HG03460 (cell line): Measurements from ENCODE around the gene XIRP1.
A peak's percentile ranks its signal among the peaks of the same experiment; 100 is the strongest.
"Not testable (repeated sequence)": the region's sequence is repeated elsewhere in the genome, so short reads cannot be mapped to it uniquely, and the experiment has no call there.

Source experiments
- ATAC-seq: cut with Tn5 transposase; IDR thresholded peaks from one replicate; pipeline ENCODE4 v1.9.1; 2021; ENCODE audit not compliant: unreplicated experiment

Gene XIRP1

GRCh38 chr3:39192490-39193092 lies at the start of gene XIRP1:
Gene XIRP1 (minus strand): TSS chr3:39192595. CDS start chr3:39189445, 3,150 bp downstream.
- no peak for ATAC-seq

- ATAC-seq, result no peak
Observed at GRCh38 chr3:39241561-39241960, 49.2 kb upstream of the XIRP1 start.

GRCh38 chr3:39237027-39237426 lies 44.6 kb upstream of the XIRP1 start:
- no peak for ATAC-seq

GRCh38 chr3:39234651-39235050 lies 42.3 kb upstream of the XIRP1 start:
- no peak for ATAC-seq

GRCh38 chr3:39232859-39233258 lies 40.5 kb upstream of the XIRP1 start:
- ATAC-seq, result no peak

GRCh38 chr3:39230453-39230852 lies 38.1 kb upstream of the XIRP1 start:
- no peak for ATAC-seq

GRCh38 chr3:39228496-39228895 lies 36.1 kb upstream of the XIRP1 start:
- no peak for ATAC-seq

GRCh38 chr3:39227596-39227995 lies 35.2 kb upstream of the XIRP1 start:
- not testable (repeated sequence) for ATAC-seq

- ATAC-seq, result peak; percentile 64
Observed at GRCh38 chr3:39226106-39226741, 33.8 kb upstream of the XIRP1 start.

- no peak for ATAC-seq
Observed at GRCh38 chr3:39224288-39224687, 31.9 kb upstream of the XIRP1 start.

- no peak for ATAC-seq
Observed at GRCh38 chr3:39222939-39223338, 30.5 kb upstream of the XIRP1 start.

GRCh38 chr3:39222462-39222861 lies 30.1 kb upstream of the XIRP1 start:
- no peak for ATAC-seq

- no peak for ATAC-seq
Observed at GRCh38 chr3:39221141-39221530, 28.7 kb upstream of the XIRP1 start.

- ATAC-seq, result no peak
Observed at GRCh38 chr3:39220407-39221140, 28.2 kb upstream of the XIRP1 start.

GRCh38 chr3:39219702-39220101 lies 27.3 kb upstream of the XIRP1 start:
- no peak for ATAC-seq

GRCh38 chr3:39216176-39216790 lies 23.9 kb upstream of the XIRP1 start:
- peak; percentile 95 for ATAC-seq

GRCh38 chr3:39213613-39214012 lies 21.2 kb upstream of the XIRP1 start:
- ATAC-seq, result no peak

GRCh38 chr3:39212665-39213064 lies 20.3 kb upstream of the XIRP1 start:
- ATAC-seq, result no peak

GRCh38 chr3:39211332-39212130 lies 19.1 kb upstream of the XIRP1 start:
- ATAC-seq, result no peak

- ATAC-seq, result no peak
Observed at GRCh38 chr3:39210078-39210477, 17.7 kb upstream of the XIRP1 start.
